Testis (tissue), 3 donors: Measurements from ENCODE around the gene GAA. TPM values are rescaled to one million over a fixed set of nuclear protein-coding genes. Genes with fewer than 3 reads are reported as not detected.

Source experiments
- DNase-seq: peaks from one replicate; pipeline ENCODE4 v3.0.0-alpha.2; 2019
- H3K27ac ChIP-seq, 2 donors: fragments of 200-600 bp; sonication (generic); one replicate each; pipeline ENCODE4 v1.5.1; 2019
- H3K27me3 ChIP-seq: fragments of 200-600 bp; sonication (generic); one replicate; pipeline ENCODE4 v1.5.1; 2019
- H3K36me3 ChIP-seq: fragments of 200-600 bp; sonication (generic); one replicate; pipeline ENCODE4 v1.5.1; 2017; ENCODE audit warnings: low read depth; ENCODE audit errors: missing control alignments
- H3K4me1 ChIP-seq: fragments of 200-600 bp; sonication (generic); one replicate; pipeline ENCODE4 v1.5.1; 2019
- H3K4me3 ChIP-seq, 2 donors: fragments of 200-600 bp; sonication (generic); one replicate each; pipeline ENCODE4 v1.5.1; 2017 to 2019
- H3K9me3 ChIP-seq: fragments of 200-600 bp; sonication (generic); one replicate; pipeline ENCODE4 v1.5.1; 2017
- CTCF ChIP-seq, 3 experiments: fragments of 450-650 bp in 2 of 3; fragments of 200-600 bp in 1 of 3; sonication (generic) in 1 of 3; IDR thresholded peaks; one replicate each; pipeline ENCODE4 v1.5.1; 2016 to 2019; ENCODE audit warnings: antibody characterized with exemption in 3 of 3, mild to moderate bottlenecking in 2 of 3, moderate library complexity in 1 of 3
- POLR2A ChIP-seq: fragments of 450-650 bp; IDR thresholded peaks from one replicate; pipeline ENCODE4 v1.6.1; 2017; ENCODE audit warnings: antibody characterized with exemption, mild to moderate bottlenecking, moderate library complexity
- WGBS, 2 donors: methylation state at CpG; one replicate each; pipeline ENCODE4 v1.1.5; 2018; 5-methylcytosine and 5-hydroxymethylcytosine counted together
- intact Hi-C: fragments of 100-400 bp; cut with DNase I; formaldehyde crosslinking; loops from one replicate; pipeline ENCODE4 v1.15.1; 2023; ENCODE audit warnings: low total_unique reads
- polyA plus RNA-seq: library from polyadenylated mRNA; stranded (reverse); fragments of 350-450 nt; fragmentation: Illumina TruSeq; extraction: RNeasy Lipid Tissue Mini Kit (QIAGEN cat#74804); gene quantifications from one replicate; pipeline ENCODE4 v1.2.3, GENCODE V29; 2014; ENCODE audit warnings: low read depth, low replicate concordance; ENCODE audit not compliant: insufficient read depth
- total RNA-seq, 2 donors: library from RNA; depleted of rRNA; stranded (reverse); fragments of >200 nt; gene quantifications; one replicate each; pipeline ENCODE4 v1.2.3, GENCODE V29; 2016

GAA gene
- total and polyA plus RNA-seq, 3 donors from 2014 or later: 155 to 190 (median 166) TPM

DNA sequence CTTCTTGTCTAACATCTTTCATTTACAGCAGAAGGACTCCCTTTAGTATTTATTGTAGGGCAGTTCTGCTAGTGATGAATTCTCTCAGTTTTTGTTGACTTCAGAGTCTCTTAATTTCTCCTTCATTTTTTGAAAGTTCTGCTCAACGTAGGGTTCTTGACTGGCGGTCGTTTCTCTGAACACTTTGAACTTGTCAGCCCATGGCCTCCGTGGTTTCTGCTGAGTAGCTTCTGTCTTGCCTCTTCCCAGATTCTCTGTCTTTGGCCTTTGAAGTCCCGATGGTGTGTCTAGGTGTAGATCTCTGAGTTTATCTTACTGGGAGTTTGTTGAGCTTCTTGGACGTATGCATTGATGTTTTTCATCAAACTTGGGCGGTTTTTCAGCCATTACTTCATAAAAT is 13.4 kb downstream of the GAA start:
- H3K27ac ChIP-seq: no peak overlapping the region
- intact Hi-C loops: no loop called here
- DNase-seq: no peak
- no peaks in the 10 kb centered on the region for H3K36me3 ChIP-seq
- H3K4me1 ChIP-seq: no peaks in the 10 kb centered on the region
- TF ChIP-seq CTCF (IDR thresholded peaks at IDR 0.05) (no peak), POLR2A (no peak)
- no peaks in the 10 kb centered on the region for H3K27me3 ChIP-seq
- H3K9me3 ChIP-seq: no peaks in the 10 kb centered on the region
- 91 to 98% methylated on average over 7 of the region's 7 CpGs for WGBS, 2 donors
- H3K4me3 ChIP-seq: no peak overlapping the region

DNA sequence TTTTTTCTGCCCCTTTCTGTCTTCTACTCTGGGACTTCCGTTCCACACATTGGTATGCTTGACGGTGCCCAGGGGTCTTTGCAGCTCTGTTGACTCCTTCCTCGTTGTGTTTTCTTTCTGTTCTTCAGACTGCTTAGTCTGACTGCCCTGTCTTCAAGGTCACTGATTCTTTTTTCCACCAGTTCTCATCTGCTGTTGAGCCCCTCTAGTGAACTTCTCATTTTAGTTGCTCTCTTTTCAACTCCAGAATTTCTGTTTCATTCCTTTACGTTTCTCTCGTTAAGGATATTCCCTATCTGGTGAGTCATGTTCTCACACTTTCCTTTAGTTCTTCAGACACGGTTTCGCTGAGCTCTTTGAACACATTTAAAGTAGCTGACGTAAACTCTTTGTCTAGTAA is 13.8 kb downstream of the GAA start:
- Histone ChIP-seq H3K4me1 (no peaks in the 10 kb centered on the region), H3K9me3 (no peaks in the 10 kb centered on the region), H3K36me3 (no peaks in the 10 kb centered on the region), H3K27ac (no peak overlapping the region), H3K27me3 (no peaks in the 10 kb centered on the region), H3K4me3 (no peak overlapping the region)
- intact Hi-C loops: no loop called here
- TF ChIP-seq POLR2A (no peak), CTCF (IDR thresholded peaks at IDR 0.05) (no peak)
- DNase-seq: no peak
- WGBS, 2 donors: 93 to 97% methylated on average over 8 of the region's 8 CpGs

- Histone ChIP-seq H3K36me3 (no peaks in the 10 kb centered on the region), H3K4me3 (no peak overlapping the region), H3K27me3 (no peaks in the 10 kb centered on the region), H3K27ac (no peak overlapping the region), H3K4me1 (no peaks in the 10 kb centered on the region), H3K9me3 (no peaks in the 10 kb centered on the region)
- peak; percentile 9 for DNase-seq
- no peak for TF ChIP-seq POLR2A
- TF ChIP-seq CTCF (IDR thresholded peaks at IDR 0.05): no peak
- 75 to 91% methylated on average over 16 of the region's 16 CpGs for WGBS, 2 donors
- intact Hi-C loops: no loop called here
These were observed 15.0 kb downstream of the GAA start for GRCh38 chr17:80116276-80116920.

GRCh38 chr17:80116921-80117380 is 15.6 kb downstream of the GAA start:
- Histone ChIP-seq H3K9me3 (no peaks in the 10 kb centered on the region), H3K27me3 (no peaks in the 10 kb centered on the region), H3K4me1 (no peaks in the 10 kb centered on the region), H3K36me3 (no peaks in the 10 kb centered on the region), H3K27ac (no peak overlapping the region), H3K4me3 (no peak overlapping the region)
- WGBS, 2 donors: 84 to 95% methylated on average over 5 to 13 of the region's 13 CpGs
- DNase-seq: peak; percentile 2
- intact Hi-C loops: no loop called here
- no peak for TF ChIP-seq POLR2A
- no peak for TF ChIP-seq CTCF (IDR thresholded peaks at IDR 0.05)
